ENCODE measurements around the gene HDAC2. TPM values are rescaled to one million over a fixed set of nuclear protein-coding genes. Genes with fewer than 3 reads are reported as not detected.

HDAC2 gene
- total RNA-seq, 3 donors from 2014 or later: 49.3 to 76.2 (median 61.9) TPM

DNA sequence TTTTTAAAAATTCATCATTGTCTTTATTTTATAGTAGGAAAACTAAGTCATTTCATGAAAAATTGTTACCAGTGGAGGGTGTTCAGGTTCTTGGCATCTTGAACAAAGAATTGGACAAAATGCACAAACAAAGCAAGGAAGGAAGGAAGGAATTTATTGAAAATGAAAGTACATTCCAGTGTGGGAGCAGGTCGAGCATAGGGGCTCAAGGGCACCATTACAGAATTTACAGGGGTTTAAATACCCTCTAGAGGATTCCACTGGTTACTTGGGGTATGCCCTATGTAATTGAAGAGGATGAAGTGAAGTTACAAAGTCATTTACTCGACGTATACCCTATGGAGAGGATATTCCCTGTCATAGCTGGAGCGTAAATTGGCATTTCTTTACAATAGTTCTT, 37.4 kb upstream of the HDAC2 start:
- intact Hi-C loops (cut with DNase I, micrococcal nuclease): no loop called here
- DNase-seq: no peak
- no peaks in the 10 kb centered on the region for H3K36me3 ChIP-seq (ENCODE audit: low read depth)
- no peak overlapping the region for H3K4me3 ChIP-seq
- no peak for ATAC-seq
- no peaks in the 10 kb centered on the region for H3K9me3 ChIP-seq
- no peaks in the 10 kb centered on the region for H3K4me1 ChIP-seq (ENCODE audit: low read depth)
- TF ChIP-seq, protein P1, sequence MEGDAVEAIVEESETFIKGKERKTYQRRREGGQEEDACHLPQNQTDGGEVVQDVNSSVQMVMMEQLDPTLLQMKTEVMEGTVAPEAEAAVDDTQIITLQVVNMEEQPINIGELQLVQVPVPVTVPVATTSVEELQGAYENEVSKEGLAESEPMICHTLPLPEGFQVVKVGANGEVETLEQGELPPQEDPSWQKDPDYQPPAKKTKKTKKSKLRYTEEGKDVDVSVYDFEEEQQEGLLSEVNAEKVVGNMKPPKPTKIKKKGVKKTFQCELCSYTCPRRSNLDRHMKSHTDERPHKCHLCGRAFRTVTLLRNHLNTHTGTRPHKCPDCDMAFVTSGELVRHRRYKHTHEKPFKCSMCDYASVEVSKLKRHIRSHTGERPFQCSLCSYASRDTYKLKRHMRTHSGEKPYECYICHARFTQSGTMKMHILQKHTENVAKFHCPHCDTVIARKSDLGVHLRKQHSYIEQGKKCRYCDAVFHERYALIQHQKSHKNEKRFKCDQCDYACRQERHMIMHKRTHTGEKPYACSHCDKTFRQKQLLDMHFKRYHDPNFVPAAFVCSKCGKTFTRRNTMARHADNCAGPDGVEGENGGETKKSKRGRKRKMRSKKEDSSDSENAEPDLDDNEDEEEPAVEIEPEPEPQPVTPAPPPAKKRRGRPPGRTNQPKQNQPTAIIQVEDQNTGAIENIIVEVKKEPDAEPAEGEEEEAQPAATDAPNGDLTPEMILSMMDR (IDR thresholded peaks at IDR 0.05): no peak

GRCh38 chr6:114007516-114007915, 36.6 kb upstream of the HDAC2 start:
- intact Hi-C loops (cut with DNase I, micrococcal nuclease): no loop called here
- no peak for DNase-seq
- no peak for ATAC-seq

GRCh38 chr6:114001354-114001753, 30.4 kb upstream of the HDAC2 start:
- Histone ChIP-seq H3K36me3 (ENCODE audit: low read depth) (no peaks in the 10 kb centered on the region), H3K4me1 (ENCODE audit: low read depth) (no peaks in the 10 kb centered on the region), H3K4me3 (no peak overlapping the region), H3K9me3 (no peaks in the 10 kb centered on the region)
- DNase-seq (no peak), ATAC-seq (no peak)
- TF ChIP-seq, protein P1 (IDR thresholded peaks at IDR 0.05): no peak
- intact Hi-C loops (cut with DNase I, micrococcal nuclease): no loop called here

More at GRCh38 chr6:114007516-114007915, 36.6 kb upstream of the HDAC2 start:
- TF ChIP-seq, protein P1 (IDR thresholded peaks at IDR 0.05): no peak
- no peak overlapping the region for H3K4me3 ChIP-seq
- H3K4me1 ChIP-seq (ENCODE audit: low read depth): no peaks in the 10 kb centered on the region
- H3K36me3 ChIP-seq (ENCODE audit: low read depth): no peaks in the 10 kb centered on the region
- H3K9me3 ChIP-seq: no peaks in the 10 kb centered on the region

GRCh38 chr6:114000069-114000468, 29.1 kb upstream of the HDAC2 start:
- Histone ChIP-seq H3K4me3 (no peak overlapping the region), H3K4me1 (ENCODE audit: low read depth) (no peaks in the 10 kb centered on the region), H3K9me3 (no peaks in the 10 kb centered on the region), H3K36me3 (ENCODE audit: low read depth) (no peaks in the 10 kb centered on the region)
- TF ChIP-seq, protein P1 (IDR thresholded peaks at IDR 0.05): no peak
- no peak for DNase-seq
- intact Hi-C loops (cut with DNase I, micrococcal nuclease): no loop called here
- ATAC-seq: no peak

- Histone ChIP-seq H3K36me3 (ENCODE audit: low read depth) (no peaks in the 10 kb centered on the region), H3K9me3 (no peaks in the 10 kb centered on the region), H3K4me3 (no peak overlapping the region), H3K4me1 (ENCODE audit: low read depth) (no peaks in the 10 kb centered on the region)
- DNase-seq: no peak
- TF ChIP-seq, protein P1 (IDR thresholded peaks at IDR 0.05): no peak
- intact Hi-C loops (cut with DNase I, micrococcal nuclease): no loop called here
- no peak for ATAC-seq
Measured at GRCh38 chr6:113999284-113999683, 28.3 kb upstream of the HDAC2 start.

- no peaks in the 10 kb centered on the region for H3K4me1 ChIP-seq (ENCODE audit: low read depth)
- TF ChIP-seq, protein P1 (IDR thresholded peaks at IDR 0.05): no peak
- H3K4me3 ChIP-seq: no peak overlapping the region
- H3K9me3 ChIP-seq: no peaks in the 10 kb centered on the region
- intact Hi-C loops (cut with DNase I, micrococcal nuclease): no loop called here
- ATAC-seq (no peak), DNase-seq (no peak)
- H3K36me3 ChIP-seq (ENCODE audit: low read depth): no peaks in the 10 kb centered on the region
Measured at GRCh38 chr6:113998811-113999210, 27.9 kb upstream of the HDAC2 start.

Measured in mucosa of descending colon (tissue), 3 donors.